Adrenal gland (tissue), 12 donors: ENCODE data around the gene PRM1. TPM values are rescaled to one million over a fixed set of nuclear protein-coding genes. Genes with fewer than 3 reads are reported as not detected.
"Not testable (repeated sequence)": the region's sequence is repeated elsewhere in the genome, so short reads cannot be mapped to it uniquely, and the experiment has no call there.

ENCODE experiments used
- DNase-seq, 7 donors: peaks; one replicate each; pipeline ENCODE4 v3.0.0-alpha.2; 2019 to 2020
- H3K27ac ChIP-seq, 5 donors: fragments of 200-600 bp; sonication (generic) in 4 of 5; 1 replicate in 3 of 5; 2 replicates in 2 of 5; pipeline versions ENCODE4 v1.5.1 to v1.8.0; 2016 to 2020; ENCODE audit warnings: mild to moderate bottlenecking in 1 of 5
- H3K27me3 ChIP-seq: fragments of 200-600 bp; 2 replicates; pipeline ENCODE4 v1.8.0; 2021
- H3K36me3 ChIP-seq, 2 donors: fragments of 200-600 bp; replicated peaks in 1 of 2; 1 replicate in 1 of 2; 2 replicates in 1 of 2; pipeline versions ENCODE4 v1.5.1 to v1.8.0; 2018 to 2022
- H3K4me1 ChIP-seq, 2 donors: fragments of 200-600 bp; replicated peaks in 1 of 2; 1 replicate in 1 of 2; 2 replicates in 1 of 2; pipeline versions ENCODE4 v1.5.1 to v1.8.0; 2018 to 2021
- H3K4me3 ChIP-seq, 4 donors: fragments of 200-600 bp; sonication (generic) in 3 of 4; one replicate each; pipeline ENCODE4 v1.5.1; 2016 to 2018
- H3K9me3 ChIP-seq, 3 donors: fragments of 200-600 bp; sonication (generic) in 1 of 3; replicated peaks in 1 of 3; 1 replicate in 2 of 3; 2 replicates in 1 of 3; pipeline versions ENCODE4 v1.5.1 to v1.8.0; 2016 to 2021
- POLR2A ChIP-seq, 2 donors: fragments of 450-650 bp; IDR thresholded peaks; one replicate each; pipeline ENCODE4 v1.6.1; 2017; ENCODE audit warnings: antibody characterized with exemption in 2 of 2, mild to moderate bottlenecking in 2 of 2, moderate library complexity in 1 of 2
- WGBS, 4 donors: extraction: QIAGEN DNeasy Blood & Tissue Kit in 2 of 4; methylation state at CpG; one replicate each; pipeline versions ENCODE4 v1.1.5 to v1.1.7; 2013 to 2017; 5-methylcytosine and 5-hydroxymethylcytosine counted together
- intact Hi-C, 2 donors: fragments of 100-400 bp; cut with DNase I; formaldehyde crosslinking; loops; one replicate each; pipeline versions ENCODE4 v1.14.1 to v1.15.0; 2022 to 2023
- polyA plus RNA-seq, 3 donors: library from polyadenylated mRNA; stranded (reverse); fragments of 200-250 nt in 2 of 3; fragments of 350-450 nt in 1 of 3; fragmentation: Illumina TruSeq in 1 of 3; extraction: RNeasy Lipid Tissue Mini Kit (QIAGEN cat#74804) in 1 of 3; gene quantifications; one replicate each; pipeline ENCODE4 v1.2.3, GENCODE V29; 2013 to 2014
- total RNA-seq, 9 donors: library from RNA; depleted of rRNA in 4 of 9; stranded (reverse); fragments of >200 nt in 4 of 9; fragments of 120-200 nt in 1 of 9; fragmentation: NEBNext Ultra II Directional in 1 of 9; extraction: Animal tissue kit (Norgen Biotek cat#: 25700) in 1 of 9; gene quantifications; one replicate each; pipeline versions ENCODE4 v1.1.0 to v1.2.4, GENCODE V29; 2013 to 2023
- TF ChIP-seq, protein P1 (sequence below), 6 experiments: fragments of 450-650 bp in 4 of 6; fragments of 200-600 bp in 2 of 6; sonication (generic) in 1 of 6; IDR thresholded peaks; 1 replicate in 5 of 6; 2 replicates in 1 of 6; pipeline versions ENCODE4 v1.5.1 to v1.8.0; 2016 to 2021; ENCODE audit warnings: antibody characterized with exemption in 6 of 6, mild to moderate bottlenecking in 2 of 6, moderate library complexity in 1 of 6
- donor health status: healthy with polysubstance abuse.
- donor health status: Bipolar disorder and iron deficiency.
- donor health status: DM: yes; HTN: yes; CAD: no.
- donor health status: DM: no; HTN: no; CAD: no.
- donor health status: DM: no; HTN: no; CAD: no.
- donor health status: DM: yes; HTN: yes; CAD: no.

The PRM1 gene
- total and polyA plus RNA-seq, 12 donors = not detected

DNA sequence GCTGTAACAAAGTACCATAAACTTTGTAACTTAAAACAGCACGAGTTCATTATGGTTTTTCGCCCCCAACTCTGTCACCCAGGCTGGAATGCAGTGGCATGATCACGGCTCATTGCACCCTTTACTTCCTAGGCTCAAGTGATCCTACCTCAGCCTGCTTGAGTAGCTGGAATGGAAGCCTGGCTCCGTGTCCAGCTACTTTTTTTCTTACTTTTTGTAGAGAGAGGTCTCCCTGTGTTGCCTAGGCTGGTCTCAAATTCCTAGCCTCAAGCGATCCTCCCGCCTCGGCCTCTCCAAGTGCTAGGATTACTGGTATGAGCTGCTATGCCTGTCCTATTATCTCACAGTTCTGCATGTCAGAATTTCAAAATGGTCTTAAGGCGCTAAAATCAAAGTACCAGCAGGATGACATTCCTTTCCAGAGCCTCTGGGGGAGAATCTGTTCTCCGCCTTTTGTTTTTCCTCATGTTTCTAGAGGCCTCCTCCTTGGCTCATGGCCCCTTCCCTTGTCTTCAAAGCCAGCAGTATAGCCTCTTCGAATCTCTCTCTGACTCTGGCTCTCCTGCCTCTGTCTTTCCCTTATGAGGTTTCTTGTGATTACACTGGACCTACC lies 10.1 kb upstream of the PRM1 start:
- no peak for DNase-seq
- no peak overlapping the region for H3K27ac ChIP-seq
- TF ChIP-seq, protein P1, sequence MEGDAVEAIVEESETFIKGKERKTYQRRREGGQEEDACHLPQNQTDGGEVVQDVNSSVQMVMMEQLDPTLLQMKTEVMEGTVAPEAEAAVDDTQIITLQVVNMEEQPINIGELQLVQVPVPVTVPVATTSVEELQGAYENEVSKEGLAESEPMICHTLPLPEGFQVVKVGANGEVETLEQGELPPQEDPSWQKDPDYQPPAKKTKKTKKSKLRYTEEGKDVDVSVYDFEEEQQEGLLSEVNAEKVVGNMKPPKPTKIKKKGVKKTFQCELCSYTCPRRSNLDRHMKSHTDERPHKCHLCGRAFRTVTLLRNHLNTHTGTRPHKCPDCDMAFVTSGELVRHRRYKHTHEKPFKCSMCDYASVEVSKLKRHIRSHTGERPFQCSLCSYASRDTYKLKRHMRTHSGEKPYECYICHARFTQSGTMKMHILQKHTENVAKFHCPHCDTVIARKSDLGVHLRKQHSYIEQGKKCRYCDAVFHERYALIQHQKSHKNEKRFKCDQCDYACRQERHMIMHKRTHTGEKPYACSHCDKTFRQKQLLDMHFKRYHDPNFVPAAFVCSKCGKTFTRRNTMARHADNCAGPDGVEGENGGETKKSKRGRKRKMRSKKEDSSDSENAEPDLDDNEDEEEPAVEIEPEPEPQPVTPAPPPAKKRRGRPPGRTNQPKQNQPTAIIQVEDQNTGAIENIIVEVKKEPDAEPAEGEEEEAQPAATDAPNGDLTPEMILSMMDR (IDR thresholded peaks at IDR 0.05) = no peak
- no peak for TF ChIP-seq POLR2A (IDR thresholded peaks at IDR 0.05)
- WGBS, 4 donors = 78 to 82% (median 81%) methylated on average over 10 of the region's 10 CpGs
- H3K36me3 ChIP-seq = no peaks in the 10 kb centered on the region
- intact Hi-C loops = loop anchor here in 1 of 2 donors (10.0 kb wide), 1 partner anchor 46 kb away; no protein-coding TSS in a partner anchor
- H3K9me3 ChIP-seq = no peaks in the 10 kb centered on the region
- no peak overlapping the region for H3K4me3 ChIP-seq
- H3K4me1 ChIP-seq = no peaks in the 10 kb centered on the region
- H3K27me3 ChIP-seq = no peaks in the 10 kb centered on the region

DNA sequence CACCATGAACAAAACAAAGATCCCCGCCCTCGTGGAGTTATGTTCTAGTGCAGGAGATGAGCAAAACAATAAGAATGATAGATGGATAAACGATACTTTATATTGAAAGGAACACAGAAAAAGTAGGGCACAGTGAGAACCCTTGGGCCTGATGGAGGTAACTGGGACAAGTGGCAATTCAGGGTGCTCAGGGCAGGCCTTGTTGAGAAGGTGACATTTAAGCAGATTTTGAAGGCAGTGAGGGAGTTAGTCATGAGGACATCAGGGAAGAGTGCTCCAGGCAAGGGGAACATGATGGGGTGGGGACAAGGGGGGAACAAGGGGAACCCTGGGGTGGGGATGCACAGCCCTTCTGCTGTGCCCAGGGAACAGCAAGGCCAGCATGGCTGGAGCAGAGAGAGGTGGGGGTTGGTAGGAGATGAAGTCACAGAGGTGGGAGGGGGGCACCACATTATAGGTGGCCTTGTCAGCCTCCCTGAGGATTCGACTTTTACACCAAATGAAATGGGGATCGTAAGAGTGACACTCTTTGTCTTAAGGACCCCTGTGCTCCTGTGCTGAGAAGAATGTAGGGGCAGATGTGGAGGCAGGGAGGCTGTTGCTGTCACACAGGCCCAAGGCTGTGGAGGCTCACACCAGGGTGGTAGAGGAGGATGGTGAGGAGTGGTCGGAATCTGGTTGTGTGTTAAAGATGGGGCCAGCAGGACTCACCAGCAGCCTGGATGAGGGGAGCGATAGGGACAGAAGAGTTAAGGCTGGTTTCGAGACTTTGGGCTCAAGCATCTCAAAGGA lies 9.2 kb upstream of the PRM1 start:
- intact Hi-C loops = loop anchor here in 1 of 2 donors (10.0 kb wide), 1 partner anchor 45 kb away; no protein-coding TSS in a partner anchor
- no peak overlapping the region for H3K27ac ChIP-seq
- WGBS, 4 donors = 88 to 92% (median 89%) methylated on average over 8 of the region's 8 CpGs
- no peaks in the 10 kb centered on the region for H3K27me3 ChIP-seq
- no peak overlapping the region for H3K4me3 ChIP-seq
- DNase-seq = no peak
- H3K4me1 ChIP-seq = no peaks in the 10 kb centered on the region
- TF ChIP-seq, protein P1 (IDR thresholded peaks at IDR 0.05) = no peak
- TF ChIP-seq POLR2A (IDR thresholded peaks at IDR 0.05) = no peak
- no peaks in the 10 kb centered on the region for H3K36me3 ChIP-seq
- no peaks in the 10 kb centered on the region for H3K9me3 ChIP-seq

DNA sequence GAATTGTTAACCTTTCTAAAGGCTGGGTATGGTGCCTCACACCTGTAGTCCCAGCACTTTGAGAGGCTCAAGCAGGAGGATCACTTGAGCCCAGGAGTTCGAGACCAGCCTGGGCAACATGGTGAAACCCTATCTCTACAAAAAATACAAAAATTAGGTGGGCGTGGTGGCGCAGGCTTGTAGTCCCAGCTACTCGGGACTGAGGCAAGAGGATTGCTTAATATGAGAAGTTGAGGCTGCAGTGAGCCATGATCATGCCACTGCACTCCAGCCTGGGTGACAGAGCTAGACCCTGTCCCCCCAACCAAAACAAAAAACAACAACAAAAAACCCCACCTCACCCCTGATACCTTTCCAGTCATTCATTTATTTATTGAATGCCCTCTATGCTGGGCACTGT lies 8.6 kb upstream of the PRM1 start:
- not testable (repeated sequence) for H3K27me3 ChIP-seq, DNase-seq, H3K4me1 ChIP-seq, H3K9me3 ChIP-seq, H3K36me3 ChIP-seq, H3K4me3 ChIP-seq, H3K27ac ChIP-seq
- 76 to 97% (median 86%) methylated on average over 4 of the region's 4 CpGs for WGBS, 4 donors
- intact Hi-C loops = loop anchor here in 1 of 2 donors (10.0 kb wide), 1 partner anchor 45 kb away; no protein-coding TSS in a partner anchor

DNA sequence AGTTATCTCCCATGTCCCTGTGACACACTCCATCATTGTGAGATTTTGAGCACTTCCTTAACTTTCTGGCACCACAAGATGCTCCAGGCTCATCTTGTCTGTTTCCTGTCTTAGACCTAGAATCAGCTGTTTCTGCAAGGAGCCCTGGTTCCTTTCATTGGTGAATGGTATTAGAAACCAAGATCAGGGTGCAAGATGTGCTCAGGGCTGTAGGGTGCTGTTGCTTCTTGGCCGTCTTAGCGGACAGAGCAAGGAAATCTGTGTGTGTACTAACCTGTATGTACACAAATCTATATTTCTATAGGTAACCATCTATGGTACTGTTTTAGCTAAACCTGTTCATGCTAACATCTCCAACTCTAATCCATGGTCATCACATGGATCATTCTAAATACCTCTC lies 8.1 kb upstream of the PRM1 start:
- TF ChIP-seq POLR2A (IDR thresholded peaks at IDR 0.05) = no peak
- TF ChIP-seq, protein P1 (IDR thresholded peaks at IDR 0.05) = no peak
- H3K36me3 ChIP-seq = no peaks in the 10 kb centered on the region
- DNase-seq = no peak
- H3K9me3 ChIP-seq = no peaks in the 10 kb centered on the region
- no peaks in the 10 kb centered on the region for H3K4me1 ChIP-seq
- WGBS, 4 donors = 96 to 100% (median 97%) methylated on average over 2 of the region's 2 CpGs
- intact Hi-C loops = no loop called here
- no peaks in the 10 kb centered on the region for H3K27me3 ChIP-seq
- no peak overlapping the region for H3K4me3 ChIP-seq
- H3K27ac ChIP-seq = no peak overlapping the region
